Measurements from ENCODE around the gene ATP12A.

ATP12A gene

GRCh38 chr13:24734950-24735349 is 54.7 kb downstream of the ATP12A start:
- no peaks in the 10 kb centered on the region for H3K4me1 ChIP-seq (ENCODE audit: control insufficient read depth, insufficient read depth, low read length)
- no peaks in the 10 kb centered on the region for H3K9me3 ChIP-seq (ENCODE audit: control insufficient read depth in 2 of 2, low read length in 2 of 2)
- H3K4me3 ChIP-seq (ENCODE audit: low read length in 2 of 2), result no peak overlapping the region
- H3K36me3 ChIP-seq (ENCODE audit: control insufficient read depth in 2 of 2, insufficient read depth in 2 of 2, low read length in 2 of 2), result no peaks in the 10 kb centered on the region
- no peak overlapping the region for H3K9ac ChIP-seq (ENCODE audit: low read length in 2 of 2)
- H3K27ac ChIP-seq (ENCODE audit: low read length), result no peak overlapping the region
- no peaks in the 10 kb centered on the region for H3K27me3 ChIP-seq (ENCODE audit: control insufficient read depth in 1 of 2, insufficient read depth in 2 of 2, low read length in 2 of 2)

DNA sequence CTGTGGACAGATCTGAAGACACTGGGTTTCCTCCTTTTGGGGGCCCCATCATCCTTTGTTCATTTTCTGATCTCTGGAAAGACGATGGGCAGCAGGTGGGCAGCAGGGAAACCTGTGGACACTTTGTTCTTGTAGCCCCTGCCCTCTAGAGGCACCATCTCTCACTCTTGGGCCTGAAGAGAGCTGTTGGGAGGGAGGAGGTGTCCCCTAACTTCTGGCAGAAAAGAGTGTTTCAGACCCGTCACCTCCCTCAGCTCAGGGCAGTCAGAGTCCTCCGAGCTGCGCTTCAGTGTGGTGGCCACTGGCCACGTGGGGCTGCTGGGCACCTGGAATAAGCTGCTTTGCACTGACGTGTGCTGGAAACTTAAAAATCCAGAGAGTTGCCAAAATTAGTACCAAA is 56.8 kb downstream of the ATP12A start:
- no peak overlapping the region for H3K27ac ChIP-seq (ENCODE audit: low read length)
- H3K27me3 ChIP-seq (ENCODE audit: control insufficient read depth in 1 of 2, insufficient read depth in 2 of 2, low read length in 2 of 2), result no peaks in the 10 kb centered on the region
- no peaks in the 10 kb centered on the region for H3K36me3 ChIP-seq (ENCODE audit: control insufficient read depth in 2 of 2, insufficient read depth in 2 of 2, low read length in 2 of 2)
- H3K9me3 ChIP-seq (ENCODE audit: control insufficient read depth in 2 of 2, low read length in 2 of 2), result no peaks in the 10 kb centered on the region
- no peaks in the 10 kb centered on the region for H3K4me1 ChIP-seq (ENCODE audit: control insufficient read depth, insufficient read depth, low read length)
- no peak overlapping the region for H3K4me3 ChIP-seq (ENCODE audit: low read length in 2 of 2)
- H3K9ac ChIP-seq (ENCODE audit: low read length in 2 of 2), result no peak overlapping the region

DNA sequence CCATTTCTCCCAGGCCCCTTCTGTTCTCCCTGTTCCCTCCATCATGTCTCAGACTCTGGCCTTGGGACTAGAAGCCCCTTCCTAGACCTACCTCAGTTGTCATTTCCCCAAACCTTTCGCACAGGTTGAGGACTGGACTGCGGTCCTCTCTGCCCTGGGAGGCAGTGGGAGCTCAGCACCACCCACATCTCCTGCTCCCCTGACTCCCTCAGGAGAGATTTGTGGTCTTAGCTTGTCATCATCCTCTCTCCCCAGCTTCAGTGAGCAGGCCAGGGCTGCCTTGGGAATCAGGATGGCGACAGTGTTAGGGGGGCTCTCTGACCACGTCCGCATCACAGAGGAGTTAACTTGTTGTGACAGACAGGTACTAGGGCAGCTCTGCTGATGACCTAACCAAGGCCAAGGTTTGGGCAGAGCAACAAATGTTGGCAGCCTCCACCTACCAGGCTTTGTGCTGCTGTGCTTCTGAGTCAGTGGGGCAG is 58.2 kb downstream of the ATP12A start:
- Histone ChIP-seq H3K4me3 (ENCODE audit: low read length in 2 of 2) (no peak overlapping the region), H3K4me1 (ENCODE audit: control insufficient read depth, insufficient read depth, low read length) (no peaks in the 10 kb centered on the region), H3K27me3 (ENCODE audit: control insufficient read depth in 1 of 2, insufficient read depth in 2 of 2, low read length in 2 of 2) (peaks cover 0 to 3% of the 10 kb centered on the region in 2 donors), H3K27ac (ENCODE audit: low read length) (no peak overlapping the region), H3K9ac (ENCODE audit: low read length in 2 of 2) (no peak overlapping the region), H3K9me3 (ENCODE audit: control insufficient read depth in 2 of 2, low read length in 2 of 2) (no peaks in the 10 kb centered on the region), H3K36me3 (ENCODE audit: control insufficient read depth in 2 of 2, insufficient read depth in 2 of 2, low read length in 2 of 2) (no peaks in the 10 kb centered on the region)

GRCh38 chr13:24740014-24740890 is 60.0 kb downstream of the ATP12A start:
- Histone ChIP-seq H3K4me3 (ENCODE audit: low read length in 2 of 2) (no peak overlapping the region), H3K9ac (ENCODE audit: low read length in 2 of 2) (no peak overlapping the region), H3K4me1 (ENCODE audit: control insufficient read depth, insufficient read depth, low read length) (no peaks in the 10 kb centered on the region), H3K36me3 (ENCODE audit: control insufficient read depth in 2 of 2, insufficient read depth in 2 of 2, low read length in 2 of 2) (no peaks in the 10 kb centered on the region), H3K9me3 (ENCODE audit: control insufficient read depth in 2 of 2, low read length in 2 of 2) (no peaks in the 10 kb centered on the region), H3K27ac (ENCODE audit: low read length) (no peak overlapping the region), H3K27me3 (ENCODE audit: control insufficient read depth in 1 of 2, insufficient read depth in 2 of 2, low read length in 2 of 2) (peaks cover 2 to 9% of the 10 kb centered on the region in 2 donors)

- H3K4me1 ChIP-seq (ENCODE audit: control insufficient read depth, insufficient read depth, low read length), result peaks cover 1% of the 10 kb centered on the region
- peaks cover 6 to 12% of the 10 kb centered on the region in 2 donors for H3K27me3 ChIP-seq (ENCODE audit: control insufficient read depth in 1 of 2, insufficient read depth in 2 of 2, low read length in 2 of 2)
- H3K4me3 ChIP-seq (ENCODE audit: low read length in 2 of 2), result no peak overlapping the region
- H3K27ac ChIP-seq (ENCODE audit: low read length), result no peak overlapping the region
- H3K36me3 ChIP-seq (ENCODE audit: control insufficient read depth in 2 of 2, insufficient read depth in 2 of 2, low read length in 2 of 2), result no peaks in the 10 kb centered on the region
- H3K9me3 ChIP-seq (ENCODE audit: control insufficient read depth in 2 of 2, low read length in 2 of 2), result no peaks in the 10 kb centered on the region
- no peak overlapping the region for H3K9ac ChIP-seq (ENCODE audit: low read length in 2 of 2)
These were observed 60.9 kb downstream of the ATP12A start for GRCh38 chr13:24741016-24741662.

DNA sequence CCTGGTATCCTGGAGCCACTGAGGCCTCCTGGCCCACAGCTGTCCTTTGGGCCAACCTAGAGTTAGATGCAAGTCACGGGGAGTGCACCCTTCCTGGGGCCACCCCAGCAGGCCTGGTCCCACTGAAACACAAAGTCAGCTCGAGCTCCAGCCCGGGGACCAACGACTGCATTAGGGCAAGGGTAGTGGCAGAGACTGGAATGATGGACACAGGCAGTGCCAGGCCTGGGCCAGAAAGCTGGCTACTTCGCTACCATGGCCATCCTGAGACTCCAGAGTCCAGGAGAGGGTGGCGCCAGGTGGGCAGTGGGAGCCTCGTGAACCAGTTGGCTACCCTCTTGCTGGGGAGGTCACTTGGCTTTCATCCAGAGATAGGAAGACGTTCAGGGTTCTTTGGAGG is 61.6 kb downstream of the ATP12A start:
- H3K9ac ChIP-seq (ENCODE audit: low read length in 2 of 2), result no peak overlapping the region

DNA sequence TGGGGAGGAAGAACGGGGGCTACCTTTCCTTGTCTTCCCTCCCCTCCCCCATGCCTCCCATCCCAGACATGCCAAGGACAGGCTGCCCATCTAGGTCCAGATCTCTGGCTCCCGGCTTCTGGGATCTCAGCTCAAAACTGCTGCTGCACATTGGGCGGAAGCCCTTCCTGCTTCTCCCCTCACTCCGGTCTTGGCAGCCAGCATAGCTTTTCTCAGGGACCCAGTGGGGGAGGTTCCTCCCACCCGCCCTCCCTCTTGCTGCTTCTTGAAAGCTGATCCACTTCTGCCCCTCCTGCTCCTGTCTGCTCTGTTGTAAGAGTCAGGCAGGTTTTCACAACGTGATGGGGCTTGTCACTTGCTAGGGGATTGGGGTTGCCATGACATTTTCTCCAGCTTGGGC is 62.1 kb downstream of the ATP12A start:
- no peaks in the 10 kb centered on the region for H3K9me3 ChIP-seq (ENCODE audit: control insufficient read depth in 2 of 2, low read length in 2 of 2)
- H3K27ac ChIP-seq (ENCODE audit: low read length), result no peak overlapping the region
- no peak overlapping the region for H3K9ac ChIP-seq (ENCODE audit: low read length in 2 of 2)
- peaks cover 12 to 19% of the 10 kb centered on the region in 2 donors for H3K27me3 ChIP-seq (ENCODE audit: control insufficient read depth in 1 of 2, insufficient read depth in 2 of 2, low read length in 2 of 2)
- H3K4me3 ChIP-seq (ENCODE audit: low read length in 2 of 2), result no peak overlapping the region
- H3K4me1 ChIP-seq (ENCODE audit: control insufficient read depth, insufficient read depth, low read length), result peaks cover 12% of the 10 kb centered on the region
- no peaks in the 10 kb centered on the region for H3K36me3 ChIP-seq (ENCODE audit: control insufficient read depth in 2 of 2, insufficient read depth in 2 of 2, low read length in 2 of 2)

More for the DNA sequence above, 61.6 kb downstream of the ATP12A start:
- Histone ChIP-seq H3K4me1 (ENCODE audit: control insufficient read depth, insufficient read depth, low read length) (peaks cover 7% of the 10 kb centered on the region), H3K27me3 (ENCODE audit: control insufficient read depth in 1 of 2, insufficient read depth in 2 of 2, low read length in 2 of 2) (peaks cover 8 to 15% of the 10 kb centered on the region in 2 donors), H3K4me3 (ENCODE audit: low read length in 2 of 2) (no peak overlapping the region), H3K9me3 (ENCODE audit: control insufficient read depth in 2 of 2, low read length in 2 of 2) (no peaks in the 10 kb centered on the region), H3K27ac (ENCODE audit: low read length) (no peak overlapping the region), H3K36me3 (ENCODE audit: control insufficient read depth in 2 of 2, insufficient read depth in 2 of 2, low read length in 2 of 2) (no peaks in the 10 kb centered on the region)

DNA sequence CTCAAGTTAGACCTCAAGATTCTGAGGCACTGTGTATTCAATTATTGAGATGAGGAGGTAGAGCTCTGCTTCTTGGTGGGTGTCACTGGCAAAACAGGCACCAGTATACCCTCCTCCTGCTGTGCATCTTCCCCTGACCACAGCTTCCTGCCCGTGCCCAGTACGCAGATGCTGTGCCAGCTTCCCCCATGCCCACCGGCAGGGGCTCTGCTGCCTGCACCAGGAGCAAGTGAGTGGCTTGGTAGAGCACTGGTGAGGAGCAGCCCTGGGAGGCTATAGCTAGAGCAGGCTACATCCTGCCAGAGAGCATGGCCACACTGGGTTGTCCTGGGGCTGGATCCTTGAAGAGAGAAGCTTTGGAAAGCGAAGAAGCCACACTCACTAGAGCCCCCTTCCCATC is 62.8 kb downstream of the ATP12A start:
- H3K36me3 ChIP-seq (ENCODE audit: control insufficient read depth in 2 of 2, insufficient read depth in 2 of 2, low read length in 2 of 2), result no peaks in the 10 kb centered on the region
- peaks cover 12% of the 10 kb centered on the region for H3K4me1 ChIP-seq (ENCODE audit: control insufficient read depth, insufficient read depth, low read length)
- H3K9me3 ChIP-seq (ENCODE audit: control insufficient read depth in 2 of 2, low read length in 2 of 2), result no peaks in the 10 kb centered on the region
- no peak overlapping the region for H3K4me3 ChIP-seq (ENCODE audit: low read length in 2 of 2)
- no peak overlapping the region for H3K27ac ChIP-seq (ENCODE audit: low read length)
- no peak overlapping the region for H3K9ac ChIP-seq (ENCODE audit: low read length in 2 of 2)
- peaks cover 19 to 22% of the 10 kb centered on the region in 2 donors for H3K27me3 ChIP-seq (ENCODE audit: control insufficient read depth in 1 of 2, insufficient read depth in 2 of 2, low read length in 2 of 2)

GRCh38 chr13:24744247-24744646 is 64.0 kb downstream of the ATP12A start:
- no peaks in the 10 kb centered on the region for H3K36me3 ChIP-seq (ENCODE audit: control insufficient read depth in 2 of 2, insufficient read depth in 2 of 2, low read length in 2 of 2)
- H3K9ac ChIP-seq (ENCODE audit: low read length in 2 of 2), result no peak overlapping the region
- no peak overlapping the region for H3K27ac ChIP-seq (ENCODE audit: low read length)
- H3K4me3 ChIP-seq (ENCODE audit: low read length in 2 of 2), result no peak overlapping the region
- peaks cover 22% of the 10 kb centered on the region in 2 donors for H3K27me3 ChIP-seq (ENCODE audit: control insufficient read depth in 1 of 2, insufficient read depth in 2 of 2, low read length in 2 of 2)
- no peaks in the 10 kb centered on the region for H3K9me3 ChIP-seq (ENCODE audit: control insufficient read depth in 2 of 2, low read length in 2 of 2)
- H3K4me1 ChIP-seq (ENCODE audit: control insufficient read depth, insufficient read depth, low read length), result peaks cover 12% of the 10 kb centered on the region

- no peaks in the 10 kb centered on the region for H3K9me3 ChIP-seq (ENCODE audit: control insufficient read depth in 2 of 2, low read length in 2 of 2)
- H3K36me3 ChIP-seq (ENCODE audit: control insufficient read depth in 2 of 2, insufficient read depth in 2 of 2, low read length in 2 of 2), result no peaks in the 10 kb centered on the region
- peaks cover 12% of the 10 kb centered on the region for H3K4me1 ChIP-seq (ENCODE audit: control insufficient read depth, insufficient read depth, low read length)
- H3K27ac ChIP-seq (ENCODE audit: low read length), result no peak overlapping the region
- no peak overlapping the region for H3K4me3 ChIP-seq (ENCODE audit: low read length in 2 of 2)
- H3K9ac ChIP-seq (ENCODE audit: low read length in 2 of 2), result no peak overlapping the region
- H3K27me3 ChIP-seq (ENCODE audit: control insufficient read depth in 1 of 2, insufficient read depth in 2 of 2, low read length in 2 of 2), result peaks cover 22% of the 10 kb centered on the region in 2 donors
These were observed 65.3 kb downstream of the ATP12A start for GRCh38 chr13:24745516-24745860.

All from stomach smooth muscle (tissue), 2 donors.